Measurements from ENCODE around the gene ZNF362.
"Not testable (repeated sequence)": the region's sequence is repeated elsewhere in the genome, so short reads cannot be mapped to it uniquely, and the experiment has no call there.

ZNF362 gene, protein sequence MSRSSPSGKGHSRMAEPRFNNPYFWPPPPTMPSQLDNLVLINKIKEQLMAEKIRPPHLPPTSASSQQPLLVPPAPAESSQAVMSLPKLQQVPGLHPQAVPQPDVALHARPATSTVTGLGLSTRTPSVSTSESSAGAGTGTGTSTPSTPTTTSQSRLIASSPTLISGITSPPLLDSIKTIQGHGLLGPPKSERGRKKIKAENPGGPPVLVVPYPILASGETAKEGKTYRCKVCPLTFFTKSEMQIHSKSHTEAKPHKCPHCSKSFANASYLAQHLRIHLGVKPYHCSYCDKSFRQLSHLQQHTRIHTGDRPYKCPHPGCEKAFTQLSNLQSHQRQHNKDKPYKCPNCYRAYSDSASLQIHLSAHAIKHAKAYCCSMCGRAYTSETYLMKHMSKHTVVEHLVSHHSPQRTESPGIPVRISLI

GRCh38 chr1:33256471-33257206 lies at the start of gene ZNF362:
TSS of gene ZNF362 (plus strand) at chr1:33256492. CDS start at chr1:33270575, 14,083 bp downstream.
- intact Hi-C loops (cut with DNase I), result loop anchor here (10.0 kb wide), 2 partner anchors 72 to 122 kb away; partner anchors contain the start of gene TRIM62
- peak in 41 of 42 donors; percentile 22 to 83 (median 63) for DNase-seq

DNA sequence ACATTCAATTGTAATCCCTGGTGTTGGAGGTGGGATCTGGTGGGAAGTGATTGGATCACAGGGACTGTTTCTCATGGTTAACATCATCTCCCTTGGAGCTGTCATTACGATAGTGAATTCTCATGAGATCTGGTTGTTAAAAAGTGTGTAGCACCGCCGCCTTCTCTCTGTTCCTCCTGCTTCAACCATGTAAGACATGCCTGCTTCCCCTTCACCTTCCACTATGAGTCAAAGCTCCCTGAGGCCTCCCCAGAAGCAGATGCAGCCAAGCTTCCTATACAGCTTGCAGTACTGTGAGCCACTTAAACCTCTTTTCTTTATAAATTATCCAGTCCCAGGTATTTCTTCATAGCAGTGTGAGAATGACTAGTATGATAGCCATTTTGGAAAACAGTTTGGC lies 44.3 kb upstream of the ZNF362 start:
- intact Hi-C loops (cut with DNase I), result no loop called here
- DNase-seq, result no peak

GRCh38 chr1:33219886-33220661 lies 36.2 kb upstream of the ZNF362 start:
- DNase-seq, result no peak
- intact Hi-C loops (cut with DNase I), result no loop called here

DNA sequence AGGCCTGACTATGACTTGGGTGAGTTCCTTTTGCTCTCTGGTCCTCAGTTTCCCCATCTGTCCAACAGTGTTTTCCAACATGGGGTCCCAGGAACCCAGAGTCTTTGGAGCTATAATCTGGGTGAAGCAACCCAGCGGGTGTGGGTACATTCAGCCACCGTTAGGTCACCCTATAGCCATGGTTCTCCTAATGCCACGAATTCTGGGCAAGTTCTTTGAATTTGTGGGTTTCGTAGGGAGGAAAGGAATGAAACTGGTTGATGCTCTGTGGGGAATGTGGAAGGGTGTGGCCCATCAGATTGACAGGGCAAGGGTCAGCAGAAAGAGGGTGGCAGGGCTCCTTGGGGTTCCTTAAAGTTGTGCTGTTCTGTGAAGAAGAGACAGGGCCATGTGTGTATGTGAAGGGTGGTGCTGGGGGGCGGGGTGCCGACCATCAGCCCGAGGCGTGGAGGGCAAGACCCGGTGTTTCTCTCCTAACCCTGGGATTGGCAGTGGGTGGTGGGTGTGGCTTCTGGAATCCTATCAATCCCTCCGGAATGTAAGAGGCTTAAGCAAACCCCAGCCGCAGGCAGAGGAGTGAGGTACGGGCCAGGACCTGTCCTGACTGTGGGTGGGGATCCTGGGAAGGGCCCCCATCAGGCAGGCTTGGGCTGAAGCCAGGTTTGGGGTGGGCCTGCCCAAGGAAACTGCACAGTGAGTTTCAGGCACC lies 35.5 kb upstream of the ZNF362 start:
- intact Hi-C loops (cut with DNase I), result no loop called here
- no peak for DNase-seq

GRCh38 chr1:33221385-33221758 lies 34.9 kb upstream of the ZNF362 start:
- intact Hi-C loops (cut with DNase I), result no loop called here

GRCh38 chr1:33222381-33222780 lies 33.9 kb upstream of the ZNF362 start:
- intact Hi-C loops (cut with DNase I), result no loop called here
- no peak for DNase-seq

More at GRCh38 chr1:33221385-33221758, 34.9 kb upstream of the ZNF362 start:
- no peak for DNase-seq

DNA sequence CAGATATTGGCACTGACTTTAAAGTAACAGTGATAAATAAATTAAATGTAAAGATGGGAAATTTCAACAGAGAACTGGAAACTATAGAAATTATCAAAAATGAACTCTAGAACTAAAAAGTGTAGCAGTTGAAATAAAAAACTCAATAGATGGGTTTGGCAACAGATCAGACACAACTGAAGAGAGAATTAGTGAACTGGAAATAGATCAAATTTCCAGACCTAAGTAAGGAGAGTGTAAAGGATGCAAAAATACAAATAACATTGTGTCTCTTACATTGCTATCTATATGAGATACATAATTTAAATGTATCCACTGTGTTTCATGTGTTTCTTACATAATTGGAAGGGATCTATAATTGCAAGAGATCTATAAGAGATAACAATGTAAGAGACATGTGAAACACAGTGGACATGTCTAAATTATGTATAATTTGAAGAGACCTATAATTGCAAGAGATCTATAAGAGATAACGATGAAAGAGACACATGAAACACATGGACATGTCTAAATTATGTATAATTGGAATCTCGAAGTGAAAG lies 32.1 kb upstream of the ZNF362 start:
- intact Hi-C loops (cut with DNase I), result no loop called here
- DNase-seq, result no peak

DNA sequence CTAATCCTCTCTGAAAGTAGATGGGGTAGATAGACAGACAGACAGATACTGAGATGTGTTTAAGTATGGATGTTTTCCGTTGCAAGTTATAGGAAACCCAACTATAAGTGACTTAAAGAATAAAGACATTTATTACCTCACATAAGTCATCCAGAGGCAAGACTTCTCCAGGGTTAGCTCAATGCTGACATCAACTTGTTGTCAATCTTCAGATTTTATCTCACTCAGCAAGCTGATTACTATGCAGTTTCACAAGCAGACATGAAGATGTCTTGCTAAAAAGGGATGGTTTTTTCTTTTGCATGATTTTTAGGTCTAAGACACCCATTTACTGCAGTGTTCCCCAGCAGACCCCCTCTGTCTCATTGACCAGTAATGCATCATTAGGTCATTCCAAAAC lies 30.7 kb upstream of the ZNF362 start:
- no peak for DNase-seq
- intact Hi-C loops (cut with DNase I), result no loop called here

- peak in 6 of 42 donors; percentile 2 to 14 (median 9) for DNase-seq
- intact Hi-C loops (cut with DNase I), result no loop called here
Observed at GRCh38 chr1:33228935-33229487, 27.3 kb upstream of the ZNF362 start.

GRCh38 chr1:33231166-33231565 lies 25.1 kb upstream of the ZNF362 start:
- intact Hi-C loops (cut with DNase I), result no loop called here
- DNase-seq, result no peak

- intact Hi-C loops (cut with DNase I), result no loop called here
- no peak for DNase-seq
Observed at GRCh38 chr1:33232716-33233115, 23.6 kb upstream of the ZNF362 start.

GRCh38 chr1:33234131-33234530 lies 22.2 kb upstream of the ZNF362 start:
- DNase-seq, result no peak
- intact Hi-C loops (cut with DNase I), result no loop called here

- intact Hi-C loops (cut with DNase I), result no loop called here
Observed at GRCh38 chr1:33234588-33234990, 21.7 kb upstream of the ZNF362 start.

GRCh38 chr1:33235521-33235920 lies 20.8 kb upstream of the ZNF362 start:
- intact Hi-C loops (cut with DNase I), result no loop called here
- no peak for DNase-seq

More at GRCh38 chr1:33234588-33234990, 21.7 kb upstream of the ZNF362 start:
- no peak for DNase-seq

- intact Hi-C loops (cut with DNase I), result no loop called here
- DNase-seq, result no peak
Observed at GRCh38 chr1:33236498-33236897, 19.8 kb upstream of the ZNF362 start.

- peak in 6 of 42 donors; percentile 14 to 48 (median 21) for DNase-seq
- intact Hi-C loops (cut with DNase I), result no loop called here
Observed at GRCh38 chr1:33237579-33237978, 18.7 kb upstream of the ZNF362 start.

GRCh38 chr1:33238194-33238724 lies 18.0 kb upstream of the ZNF362 start:
- intact Hi-C loops (cut with DNase I); DNase-seq: not testable (repeated sequence)

- not testable (repeated sequence) for DNase-seq
Observed at GRCh38 chr1:33239410-33239809, 16.9 kb upstream of the ZNF362 start.

More at GRCh38 chr1:33239410-33239809, 16.9 kb upstream of the ZNF362 start:
- intact Hi-C loops (cut with DNase I), result not testable (repeated sequence)
